Measurements from ENCODE around the gene PNMA6E.
"Not testable (repeated sequence)": the region's sequence is repeated elsewhere in the genome, so short reads cannot be mapped to it uniquely, and the experiment has no call there.

PNMA6E gene

GRCh38 chrX:153394612-153395011 is 6.5 kb downstream of the PNMA6E start:
- Mint-ChIP-seq H3K36me3 (ENCODE audit: insufficient read depth) (no peaks in the 10 kb centered on the region), H3K4me3 (no peak overlapping the region), H3K27me3 (no peaks in the 10 kb centered on the region), H3K9me3 (no peaks in the 10 kb centered on the region), H3K4me1 (ENCODE audit: low read depth in 2 of 2) (peaks cover 0 to 9% of the 10 kb centered on the region in 2 donors), H3K27ac (no peak overlapping the region)
- no peak for ATAC-seq (replicated peaks)
- DNase-seq = no peak

- H3K9me3 Mint-ChIP-seq = no peaks in the 10 kb centered on the region
- H3K27ac Mint-ChIP-seq = no peak overlapping the region
- no peaks in the 10 kb centered on the region for H3K36me3 Mint-ChIP-seq (ENCODE audit: insufficient read depth)
- no peaks in the 10 kb centered on the region for H3K27me3 Mint-ChIP-seq
- H3K4me3 Mint-ChIP-seq = no peak overlapping the region
- ATAC-seq (replicated peaks) = no peak
- no peak for DNase-seq
- H3K4me1 Mint-ChIP-seq (ENCODE audit: low read depth in 2 of 2) = peaks cover 0 to 9% of the 10 kb centered on the region in 2 donors
Measured at GRCh38 chrX:153392642-153393321, 8.4 kb downstream of the PNMA6E start.

- H3K36me3 Mint-ChIP-seq (ENCODE audit: insufficient read depth); H3K27ac Mint-ChIP-seq; H3K9me3 Mint-ChIP-seq; ATAC-seq (replicated peaks); H3K4me1 Mint-ChIP-seq (ENCODE audit: low read depth in 2 of 2); H3K27me3 Mint-ChIP-seq; H3K4me3 Mint-ChIP-seq; DNase-seq: not testable (repeated sequence)
Measured at GRCh38 chrX:153389460-153389768, 11.7 kb downstream of the PNMA6E start.

- Mint-ChIP-seq H3K4me3 (no peak overlapping the region), H3K9me3 (no peaks in the 10 kb centered on the region), H3K36me3 (ENCODE audit: insufficient read depth) (no peaks in the 10 kb centered on the region), H3K27me3 (no peaks in the 10 kb centered on the region), H3K27ac (no peak overlapping the region), H3K4me1 (ENCODE audit: low read depth in 2 of 2) (no peaks in the 10 kb centered on the region)
- DNase-seq (no peak), ATAC-seq (replicated peaks) (no peak)
Measured at GRCh38 chrX:153388722-153389459, 12.3 kb downstream of the PNMA6E start.

- no peaks in the 10 kb centered on the region for H3K9me3 Mint-ChIP-seq
- H3K4me3 Mint-ChIP-seq = no peak overlapping the region
- no peaks in the 10 kb centered on the region for H3K27me3 Mint-ChIP-seq
- ATAC-seq (replicated peaks) (no peak), DNase-seq (no peak)
- H3K36me3 Mint-ChIP-seq (ENCODE audit: insufficient read depth) = no peaks in the 10 kb centered on the region
- H3K4me1 Mint-ChIP-seq (ENCODE audit: low read depth in 2 of 2) = no peaks in the 10 kb centered on the region
- no peak overlapping the region for H3K27ac Mint-ChIP-seq
Measured at GRCh38 chrX:153387987-153388721, 13.0 kb downstream of the PNMA6E start.

- H3K4me3 Mint-ChIP-seq = no peak overlapping the region
- H3K36me3 Mint-ChIP-seq (ENCODE audit: insufficient read depth) = no peaks in the 10 kb centered on the region
- H3K27me3 Mint-ChIP-seq = no peaks in the 10 kb centered on the region
- ATAC-seq (replicated peaks) = no peak
- no peaks in the 10 kb centered on the region for H3K4me1 Mint-ChIP-seq (ENCODE audit: low read depth in 2 of 2)
- H3K27ac Mint-ChIP-seq = no peak overlapping the region
- DNase-seq = no peak
- no peaks in the 10 kb centered on the region for H3K9me3 Mint-ChIP-seq
Measured at GRCh38 chrX:153387345-153387744, 13.8 kb downstream of the PNMA6E start.

GRCh38 chrX:153386097-153386496 is 15.1 kb downstream of the PNMA6E start:
- Mint-ChIP-seq H3K9me3 (no peaks in the 10 kb centered on the region), H3K4me3 (no peak overlapping the region), H3K4me1 (ENCODE audit: low read depth in 2 of 2) (no peaks in the 10 kb centered on the region), H3K27ac (no peak overlapping the region), H3K36me3 (ENCODE audit: insufficient read depth) (no peaks in the 10 kb centered on the region), H3K27me3 (no peaks in the 10 kb centered on the region)
- DNase-seq (no peak), ATAC-seq (replicated peaks) (no peak)

- H3K27me3 Mint-ChIP-seq; ATAC-seq (replicated peaks); H3K4me3 Mint-ChIP-seq; H3K27ac Mint-ChIP-seq; H3K4me1 Mint-ChIP-seq (ENCODE audit: low read depth in 2 of 2); DNase-seq; H3K36me3 Mint-ChIP-seq (ENCODE audit: insufficient read depth); H3K9me3 Mint-ChIP-seq: not testable (repeated sequence)
Measured at GRCh38 chrX:153384973-153385372, 16.2 kb downstream of the PNMA6E start.

- H3K36me3 Mint-ChIP-seq (ENCODE audit: insufficient read depth) = no peaks in the 10 kb centered on the region
Measured at GRCh38 chrX:153384390-153384789, 16.8 kb downstream of the PNMA6E start.

GRCh38 chrX:153382563-153383482 is 18.3 kb downstream of the PNMA6E start:
- no peaks in the 10 kb centered on the region for H3K4me1 Mint-ChIP-seq (ENCODE audit: low read depth in 2 of 2)
- no peaks in the 10 kb centered on the region for H3K36me3 Mint-ChIP-seq (ENCODE audit: insufficient read depth)
- ATAC-seq (replicated peaks) = no peak
- no peak overlapping the region for H3K4me3 Mint-ChIP-seq
- H3K27me3 Mint-ChIP-seq = no peaks in the 10 kb centered on the region
- DNase-seq = no peak
- H3K27ac Mint-ChIP-seq = no peak overlapping the region
- no peaks in the 10 kb centered on the region for H3K9me3 Mint-ChIP-seq

More at GRCh38 chrX:153384390-153384789, 16.8 kb downstream of the PNMA6E start:
- ATAC-seq (replicated peaks) (no peak), DNase-seq (no peak)
- Mint-ChIP-seq H3K4me3 (no peak overlapping the region), H3K9me3 (no peaks in the 10 kb centered on the region), H3K4me1 (ENCODE audit: low read depth in 2 of 2) (no peaks in the 10 kb centered on the region), H3K27ac (no peak overlapping the region), H3K27me3 (no peaks in the 10 kb centered on the region)

- no peaks in the 10 kb centered on the region for H3K27me3 Mint-ChIP-seq
- no peak overlapping the region for H3K4me3 Mint-ChIP-seq
- ATAC-seq (replicated peaks) = peak; percentile 54
- H3K27ac Mint-ChIP-seq = no peak overlapping the region
- DNase-seq = no peak
- H3K9me3 Mint-ChIP-seq = no peaks in the 10 kb centered on the region
- H3K4me1 Mint-ChIP-seq (ENCODE audit: low read depth in 2 of 2) = no peaks in the 10 kb centered on the region
- no peaks in the 10 kb centered on the region for H3K36me3 Mint-ChIP-seq (ENCODE audit: insufficient read depth)
Measured at GRCh38 chrX:153381684-153382532, 19.2 kb downstream of the PNMA6E start.

- no peaks in the 10 kb centered on the region for H3K27me3 Mint-ChIP-seq
- no peaks in the 10 kb centered on the region for H3K4me1 Mint-ChIP-seq (ENCODE audit: low read depth in 2 of 2)
- ATAC-seq (replicated peaks) (no peak), DNase-seq (no peak)
- H3K27ac Mint-ChIP-seq = no peak overlapping the region
- H3K4me3 Mint-ChIP-seq = no peak overlapping the region
- no peaks in the 10 kb centered on the region for H3K36me3 Mint-ChIP-seq (ENCODE audit: insufficient read depth)
- H3K9me3 Mint-ChIP-seq = no peaks in the 10 kb centered on the region
Measured at GRCh38 chrX:153380691-153381090, 20.5 kb downstream of the PNMA6E start.
